ENCODE data around the gene MARCOL. TPM values are rescaled to one million over a fixed set of nuclear protein-coding genes. Genes with fewer than 3 reads are reported as not detected.

The MARCOL gene
- total RNA-seq, 1 experiment from 2014 or later = not detected

DNA sequence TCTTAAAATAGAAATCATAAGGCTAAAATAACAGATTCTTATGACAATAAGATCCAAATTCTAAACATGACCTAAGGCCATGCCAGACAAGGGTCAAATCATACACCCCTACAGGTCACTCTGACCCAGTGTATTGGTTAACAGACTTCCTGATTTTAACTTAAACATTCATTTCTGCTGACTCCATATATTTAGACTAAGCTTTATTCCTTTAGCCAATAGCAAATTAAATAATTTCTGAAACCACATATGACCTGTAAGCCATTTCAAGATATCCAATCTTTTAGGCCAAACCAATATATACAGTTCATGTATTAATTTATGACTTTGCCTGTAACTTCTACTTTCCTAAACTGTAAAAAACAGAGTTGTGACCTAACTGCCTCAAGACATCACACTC lies 22.9 kb downstream of the MARCOL start:
- TF ChIP-seq, protein P1, sequence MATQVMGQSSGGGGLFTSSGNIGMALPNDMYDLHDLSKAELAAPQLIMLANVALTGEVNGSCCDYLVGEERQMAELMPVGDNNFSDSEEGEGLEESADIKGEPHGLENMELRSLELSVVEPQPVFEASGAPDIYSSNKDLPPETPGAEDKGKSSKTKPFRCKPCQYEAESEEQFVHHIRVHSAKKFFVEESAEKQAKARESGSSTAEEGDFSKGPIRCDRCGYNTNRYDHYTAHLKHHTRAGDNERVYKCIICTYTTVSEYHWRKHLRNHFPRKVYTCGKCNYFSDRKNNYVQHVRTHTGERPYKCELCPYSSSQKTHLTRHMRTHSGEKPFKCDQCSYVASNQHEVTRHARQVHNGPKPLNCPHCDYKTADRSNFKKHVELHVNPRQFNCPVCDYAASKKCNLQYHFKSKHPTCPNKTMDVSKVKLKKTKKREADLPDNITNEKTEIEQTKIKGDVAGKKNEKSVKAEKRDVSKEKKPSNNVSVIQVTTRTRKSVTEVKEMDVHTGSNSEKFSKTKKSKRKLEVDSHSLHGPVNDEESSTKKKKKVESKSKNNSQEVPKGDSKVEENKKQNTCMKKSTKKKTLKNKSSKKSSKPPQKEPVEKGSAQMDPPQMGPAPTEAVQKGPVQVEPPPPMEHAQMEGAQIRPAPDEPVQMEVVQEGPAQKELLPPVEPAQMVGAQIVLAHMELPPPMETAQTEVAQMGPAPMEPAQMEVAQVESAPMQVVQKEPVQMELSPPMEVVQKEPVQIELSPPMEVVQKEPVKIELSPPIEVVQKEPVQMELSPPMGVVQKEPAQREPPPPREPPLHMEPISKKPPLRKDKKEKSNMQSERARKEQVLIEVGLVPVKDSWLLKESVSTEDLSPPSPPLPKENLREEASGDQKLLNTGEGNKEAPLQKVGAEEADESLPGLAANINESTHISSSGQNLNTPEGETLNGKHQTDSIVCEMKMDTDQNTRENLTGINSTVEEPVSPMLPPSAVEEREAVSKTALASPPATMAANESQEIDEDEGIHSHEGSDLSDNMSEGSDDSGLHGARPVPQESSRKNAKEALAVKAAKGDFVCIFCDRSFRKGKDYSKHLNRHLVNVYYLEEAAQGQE (IDR thresholded peaks at IDR 0.05; ENCODE audit: insufficient read depth in 1 of 2, low read depth in 2 of 2, low read length in 1 of 2) = no peak
- no peak for TF ChIP-seq POLR2AphosphoS5 (IDR thresholded peaks at IDR 0.05; ENCODE audit: low read depth, low read length)
- no peak for TF ChIP-seq TCF7L2 (IDR thresholded peaks at IDR 0.05; ENCODE audit: low read depth, low read length)
- no peak for TF ChIP-seq CTCF (IDR thresholded peaks at IDR 0.05)
- TF ChIP-seq SIN3A (IDR thresholded peaks at IDR 0.05; ENCODE audit: borderline replicate concordance, insufficient read depth, low read depth, low read length) = no peak
- Histone ChIP-seq H3K4me3 (ENCODE audit: low read depth in 2 of 2, low read length in 2 of 2) (no peak overlapping the region), H3K4me1 (ENCODE audit: control insufficient read depth, insufficient read depth, low read length) (no peaks in the 10 kb centered on the region), H3K9me3 (ENCODE audit: control insufficient read depth, insufficient read depth, low read depth, low read length) (no peaks in the 10 kb centered on the region), H3K27ac (ENCODE audit: low read length) (no peak overlapping the region), H3K27me3 (ENCODE audit: control insufficient read depth, insufficient read depth, low read length) (no peaks in the 10 kb centered on the region), H3K36me3 (ENCODE audit: control insufficient read depth, insufficient read depth, low read length) (no peaks in the 10 kb centered on the region)
- CTCF ChIA-PET = no interaction called here
- POLR2A ChIA-PET = no interaction called here
- no peak for DNase-seq (ENCODE audit: low read depth, low spot score)
- intact Hi-C loops (cut with micrococcal nuclease; ENCODE audit: unreplicated experiment) = no loop called here
- ATAC-seq = no peak
- in situ Hi-C loops (cut with HindIII; ENCODE audit: low pct_unique_long_range_greater_than_20kb, low sequenced_read_pairs) = no loop called here
- BruUV-seq (replicated peaks) = no TSS peak

- CTCF ChIA-PET = interaction anchor here (0.6 kb wide), 1 partner anchor 344 kb away, joined by 5 read pairs; no protein-coding TSS in a partner anchor
- in situ Hi-C loops (cut with HindIII; ENCODE audit: low pct_unique_long_range_greater_than_20kb, low sequenced_read_pairs) = no loop called here
- DNase-seq (ENCODE audit: low read depth, low spot score) (no peak), ATAC-seq (no peak)
- no peaks in the 10 kb centered on the region for H3K9me3 ChIP-seq (ENCODE audit: control insufficient read depth, insufficient read depth, low read depth, low read length)
- H3K4me3 ChIP-seq (ENCODE audit: low read depth in 2 of 2, low read length in 2 of 2) = no peak overlapping the region
- H3K27me3 ChIP-seq (ENCODE audit: control insufficient read depth, insufficient read depth, low read length) = no peaks in the 10 kb centered on the region
- TF ChIP-seq, protein P1 (IDR thresholded peaks at IDR 0.05; ENCODE audit: insufficient read depth in 1 of 2, low read depth in 2 of 2, low read length in 1 of 2) = no peak
- TF ChIP-seq POLR2AphosphoS5 (IDR thresholded peaks at IDR 0.05; ENCODE audit: low read depth, low read length) (no peak), SIN3A (IDR thresholded peaks at IDR 0.05; ENCODE audit: borderline replicate concordance, insufficient read depth, low read depth, low read length) (no peak), CTCF (IDR thresholded peaks at IDR 0.05) (no peak)
- no peak overlapping the region for H3K27ac ChIP-seq (ENCODE audit: low read length)
- H3K4me1 ChIP-seq (ENCODE audit: control insufficient read depth, insufficient read depth, low read length) = no peaks in the 10 kb centered on the region
- intact Hi-C loops (cut with micrococcal nuclease; ENCODE audit: unreplicated experiment) = no loop called here
- POLR2A ChIA-PET = no interaction called here
- BruUV-seq (replicated peaks) = no TSS peak
- no peaks in the 10 kb centered on the region for H3K36me3 ChIP-seq (ENCODE audit: control insufficient read depth, insufficient read depth, low read length)
Observed at GRCh38 chr5:148267962-148268361, 29.6 kb downstream of the MARCOL start.

Measured in Panc1 (cell line).